ENCODE data around the gene EPO.
"Not testable (repeated sequence)": the region's sequence is repeated elsewhere in the genome, so short reads cannot be mapped to it uniquely, and the experiment has no call there.

The EPO gene

GRCh38 chr7:100682991-100683658, 37.1 kb upstream of the EPO start:
- no peak for DNase-seq (ENCODE audit: low spot score)

- no peak for DNase-seq (ENCODE audit: low spot score)
Observed at GRCh38 chr7:100683659-100684533, 36.4 kb upstream of the EPO start.

GRCh38 chr7:100684534-100685042, 35.7 kb upstream of the EPO start:
- no peak for DNase-seq (ENCODE audit: low spot score)

- DNase-seq (ENCODE audit: low spot score): no peak
Observed at GRCh38 chr7:100685049-100685605, 35.1 kb upstream of the EPO start.

- no peak for DNase-seq (ENCODE audit: low spot score)
Observed at GRCh38 chr7:100685631-100686145, 34.6 kb upstream of the EPO start.

- DNase-seq (ENCODE audit: low spot score): no peak
Observed at GRCh38 chr7:100686201-100686821, 34.0 kb upstream of the EPO start.

GRCh38 chr7:100686822-100687211, 33.5 kb upstream of the EPO start:
- DNase-seq (ENCODE audit: low spot score): no peak

- no peak for DNase-seq (ENCODE audit: low spot score)
Observed at GRCh38 chr7:100687261-100687660, 33.0 kb upstream of the EPO start.

- DNase-seq (ENCODE audit: low spot score): no peak
Observed at GRCh38 chr7:100687751-100688300, 32.4 kb upstream of the EPO start.

GRCh38 chr7:100688326-100688860, 31.9 kb upstream of the EPO start:
- no peak for DNase-seq (ENCODE audit: low spot score)

GRCh38 chr7:100689230-100690135, 30.8 kb upstream of the EPO start:
- no peak for DNase-seq (ENCODE audit: low spot score)

GRCh38 chr7:100691676-100692577, 28.3 kb upstream of the EPO start:
- peak; percentile 83 for DNase-seq (ENCODE audit: low spot score)

- no peak for DNase-seq (ENCODE audit: low spot score)
Observed at GRCh38 chr7:100692578-100692961, 27.7 kb upstream of the EPO start.

GRCh38 chr7:100693312-100694097, 26.8 kb upstream of the EPO start:
- no peak for DNase-seq (ENCODE audit: low spot score)

GRCh38 chr7:100694098-100694745, 26.0 kb upstream of the EPO start, which contains the start of gene GIGYF1:
Gene GIGYF1 (minus strand): TSS chr7:100694250. CDS start chr7:100688238, 6,012 bp downstream.
- DNase-seq (ENCODE audit: low spot score): peak; percentile 64

- DNase-seq (ENCODE audit: low spot score): no peak
Observed at GRCh38 chr7:100696123-100696521, 24.1 kb upstream of the EPO start.

GRCh38 chr7:100699018-100699417, 21.2 kb upstream of the EPO start:
- DNase-seq (ENCODE audit: low spot score): no peak

GRCh38 chr7:100701089-100701488, 19.2 kb upstream of the EPO start:
- DNase-seq (ENCODE audit: low spot score): not testable (repeated sequence)

Measured in SK-N-DZ (cell line).